Prostate gland (tissue), 2 donors: ENCODE data around the gene LY6G6C. TPM values are rescaled to one million over a fixed set of nuclear protein-coding genes. Genes with fewer than 3 reads are reported as not detected.

Source experiments
- DNase-seq: peaks from one replicate; pipeline ENCODE4 v3.0.0-alpha.2; 2019; ENCODE audit warnings: low spot score
- H3K27ac ChIP-seq, 2 donors: fragments of 200-600 bp; sonication (generic); 2 replicates each; pipeline ENCODE4 v1.5.1; 2017 to 2019
- H3K27me3 ChIP-seq: fragments of 200-600 bp; sonication (generic); replicated peaks from 2 replicates; pipeline ENCODE4 v1.5.1; 2019; ENCODE audit not compliant: insufficient read depth
- H3K36me3 ChIP-seq, 2 donors: fragments of 200-600 bp; sonication (generic); 1 replicate in 1 of 2; 2 replicates in 1 of 2; pipeline versions ENCODE4 v1.5.1 to v1.8.1; 2017 to 2019
- H3K4me1 ChIP-seq: fragments of 200-600 bp; sonication (generic); replicated peaks from 2 replicates; pipeline ENCODE4 v1.5.1; 2019
- H3K4me3 ChIP-seq, 2 donors: fragments of 200-600 bp; sonication (generic); 2 replicates each; pipeline ENCODE4 v1.5.1; 2017 to 2019
- H3K9me3 ChIP-seq: fragments of 200-600 bp; sonication (generic); 2 replicates; pipeline ENCODE4 v1.5.1; 2017
- CTCF ChIP-seq, 4 experiments: fragments of 200-600 bp in 2 of 4; fragments of 450-650 bp in 2 of 4; sonication (generic) in 2 of 4; IDR thresholded peaks; 1 replicate in 3 of 4; 2 replicates in 1 of 4; pipeline ENCODE4 v1.5.1; 2016 to 2019; ENCODE audit warnings: antibody characterized with exemption in 4 of 4, mild to moderate bottlenecking in 2 of 4, moderate library complexity in 2 of 4
- POLR2A ChIP-seq: fragments of 450-650 bp; IDR thresholded peaks from one replicate; pipeline ENCODE4 v1.6.1; 2016; ENCODE audit warnings: antibody characterized with exemption, mild to moderate bottlenecking
- POLR2AphosphoS5 ChIP-seq: sonication (generic); formaldehyde crosslinking; IDR thresholded peaks from one replicate; pipeline ENCODE4 v1.6.1; 2017; ENCODE audit warnings: antibody characterized with exemption
- WGBS: methylation state at CpG from one replicate; pipeline ENCODE4 v1.1.5; 2018; 5-methylcytosine and 5-hydroxymethylcytosine counted together
- intact Hi-C: fragments of 100-400 bp; cut with DNase I; formaldehyde crosslinking; loops from one replicate; pipeline ENCODE4 v1.14.2; 2022
- total RNA-seq, 2 donors: library from RNA; depleted of rRNA; stranded (reverse); fragments of >200 nt; gene quantifications; one replicate each; pipeline ENCODE4 v1.1.0, GENCODE V29; 2016

LY6G6C gene
- total RNA-seq, 2 donors from 2014 or later: not detected

GRCh38 chr6:31767096-31767645, 45.6 kb upstream of the LY6G6C start:
- WGBS: 83% methylated on average over 6 of the region's 6 CpGs
- H3K36me3 ChIP-seq: no peaks in the 10 kb centered on the region
- H3K4me3 ChIP-seq: no peak overlapping the region
- H3K4me1 ChIP-seq: no peaks in the 10 kb centered on the region
- no peak for TF ChIP-seq POLR2AphosphoS5
- TF ChIP-seq POLR2A: no peak
- no peak for TF ChIP-seq CTCF (IDR thresholded peaks at IDR 0.05)
- DNase-seq: no peak
- intact Hi-C loops: no loop called here
- no peak overlapping the region for H3K27ac ChIP-seq
- no peaks in the 10 kb centered on the region for H3K9me3 ChIP-seq
- no peaks in the 10 kb centered on the region for H3K27me3 ChIP-seq

GRCh38 chr6:31765910-31766794, 44.6 kb upstream of the LY6G6C start:
- no peaks in the 10 kb centered on the region for H3K9me3 ChIP-seq
- no peaks in the 10 kb centered on the region for H3K27me3 ChIP-seq
- H3K4me1 ChIP-seq: no peaks in the 10 kb centered on the region
- peak overlapping the region in 1 of 2 donors; percentile 15 for H3K4me3 ChIP-seq
- no peak for TF ChIP-seq CTCF (IDR thresholded peaks at IDR 0.05)
- TF ChIP-seq POLR2AphosphoS5: no peak
- TF ChIP-seq POLR2A: no peak
- no peaks in the 10 kb centered on the region for H3K36me3 ChIP-seq
- 37% methylated on average over 42 of the region's 42 CpGs for WGBS
- intact Hi-C loops: no loop called here
- no peak overlapping the region for H3K27ac ChIP-seq
- DNase-seq: no peak

GRCh38 chr6:31765559-31765909, 44.0 kb upstream of the LY6G6C start:
- H3K36me3 ChIP-seq: no peaks in the 10 kb centered on the region
- no peaks in the 10 kb centered on the region for H3K9me3 ChIP-seq
- H3K4me3 ChIP-seq: no peak overlapping the region
- DNase-seq: no peak
- no peaks in the 10 kb centered on the region for H3K27me3 ChIP-seq
- 93% methylated on average over 9 of the region's 9 CpGs for WGBS
- intact Hi-C loops: no loop called here
- H3K4me1 ChIP-seq: no peaks in the 10 kb centered on the region
- TF ChIP-seq POLR2AphosphoS5: no peak
- no peak for TF ChIP-seq CTCF (IDR thresholded peaks at IDR 0.05)
- TF ChIP-seq POLR2A: no peak
- H3K27ac ChIP-seq: no peak overlapping the region

- intact Hi-C loops: no loop called here
- WGBS: 90% methylated on average over 4 of the region's 4 CpGs
- no peak for DNase-seq
- Histone ChIP-seq H3K36me3 (no peaks in the 10 kb centered on the region), H3K27ac (no peak overlapping the region), H3K4me3 (no peak overlapping the region), H3K4me1 (no peaks in the 10 kb centered on the region), H3K9me3 (no peaks in the 10 kb centered on the region), H3K27me3 (no peaks in the 10 kb centered on the region)
- no peak for TF ChIP-seq POLR2AphosphoS5
Observed at GRCh38 chr6:31764198-31764597, 42.7 kb upstream of the LY6G6C start.

- TF ChIP-seq POLR2AphosphoS5: no peak
- no peak for TF ChIP-seq CTCF (IDR thresholded peaks at IDR 0.05)
- no peak for TF ChIP-seq POLR2A
- Histone ChIP-seq H3K27me3 (no peaks in the 10 kb centered on the region), H3K4me3 (no peak overlapping the region), H3K27ac (no peak overlapping the region), H3K9me3 (no peaks in the 10 kb centered on the region), H3K36me3 (no peaks in the 10 kb centered on the region), H3K4me1 (no peaks in the 10 kb centered on the region)
- DNase-seq: no peak
- intact Hi-C loops: no loop called here
- 20% methylated on average over 1 of the region's 1 CpG for WGBS
Observed at GRCh38 chr6:31763619-31763940, 42.0 kb upstream of the LY6G6C start.
